ENCODE results near the gene SYT1. TPM values are rescaled to one million over a fixed set of nuclear protein-coding genes. Genes with fewer than 3 reads are reported as not detected.

The SYT1 gene
- total RNA-seq, 6 donors from 2014 or later: 0.52 to 0.67 (median 0.59) TPM; not detected in 3

DNA sequence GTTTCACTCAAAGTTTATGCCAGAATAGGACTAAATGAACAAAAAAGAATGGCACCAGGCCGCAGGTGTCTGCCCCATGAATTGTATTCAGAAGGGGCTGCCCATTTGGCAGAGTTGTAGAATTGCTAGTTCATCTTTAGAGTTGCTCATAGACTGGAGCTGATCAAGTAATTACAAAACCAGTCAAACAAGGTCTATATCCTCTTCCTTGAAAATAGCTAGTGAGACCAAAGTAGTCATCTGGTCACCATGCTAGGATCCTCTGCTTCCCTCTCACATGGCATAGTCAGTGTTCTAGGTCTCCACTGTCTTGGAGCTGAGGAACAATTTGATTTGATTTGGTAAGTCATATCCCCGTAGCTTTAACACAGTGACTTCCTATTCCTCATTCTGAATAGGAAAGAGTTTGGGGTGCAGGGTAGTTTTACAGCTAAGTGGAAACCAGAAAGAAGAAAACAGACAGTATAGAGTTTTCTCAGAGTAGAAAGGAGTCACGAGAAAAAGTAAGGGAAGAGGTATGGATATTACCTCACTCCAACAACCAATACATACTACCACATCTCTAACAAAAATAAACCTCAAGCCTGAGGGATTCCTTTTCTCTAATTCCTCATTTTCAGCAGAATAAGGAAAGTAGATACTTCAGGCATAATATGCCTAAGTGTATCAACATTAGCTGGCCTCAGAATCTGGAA lies 574.1 kb downstream of the SYT1 start:
- H3K27ac ChIP-seq: no peak overlapping the region
- TF ChIP-seq CTCF (IDR thresholded peaks at IDR 0.05) (no peak), EP300 (IDR thresholded peaks at IDR 0.05) (no peak), POLR2AphosphoS5 (IDR thresholded peaks at IDR 0.05) (no peak), POLR2A (IDR thresholded peaks at IDR 0.05) (no peak)
- H3K4me3 ChIP-seq: no peak overlapping the region
- H3K36me3 ChIP-seq: no peaks in the 10 kb centered on the region
- H3K27me3 ChIP-seq: no peaks in the 10 kb centered on the region
- no peaks in the 10 kb centered on the region for H3K9me3 ChIP-seq
- DNase-seq (no peak), ATAC-seq (ENCODE audit: low FRiP score in 2 of 2) (no peak)
- H3K4me1 ChIP-seq: no peaks in the 10 kb centered on the region
- 86 to 87% methylated on average over 3 of the region's 3 CpGs for WGBS, 2 donors

GRCh38 chr12:79439175-79439825 lies 574.7 kb downstream of the SYT1 start:
- Histone ChIP-seq H3K27me3 (no peaks in the 10 kb centered on the region), H3K27ac (no peak overlapping the region), H3K4me1 (no peaks in the 10 kb centered on the region), H3K36me3 (no peaks in the 10 kb centered on the region), H3K9me3 (no peaks in the 10 kb centered on the region), H3K4me3 (no peak overlapping the region)
- 85 to 88% methylated on average over 3 of the region's 3 CpGs for WGBS, 2 donors
- TF ChIP-seq POLR2AphosphoS5 (IDR thresholded peaks at IDR 0.05) (no peak), CTCF (IDR thresholded peaks at IDR 0.05) (no peak), POLR2A (IDR thresholded peaks at IDR 0.05) (no peak), EP300 (IDR thresholded peaks at IDR 0.05) (no peak)
- DNase-seq (no peak), ATAC-seq (ENCODE audit: low FRiP score in 2 of 2) (no peak)

- 92 to 93% methylated on average over 4 of the region's 4 CpGs for WGBS, 2 donors
- TF ChIP-seq CTCF (IDR thresholded peaks at IDR 0.05) (no peak), EP300 (IDR thresholded peaks at IDR 0.05) (no peak), POLR2AphosphoS5 (IDR thresholded peaks at IDR 0.05) (no peak), POLR2A (IDR thresholded peaks at IDR 0.05) (no peak)
- H3K36me3 ChIP-seq: no peaks in the 10 kb centered on the region
- no peak for DNase-seq
- no peak overlapping the region for H3K4me3 ChIP-seq
- H3K9me3 ChIP-seq: no peaks in the 10 kb centered on the region
- no peak for ATAC-seq (ENCODE audit: low FRiP score in 2 of 2)
- H3K27ac ChIP-seq: no peak overlapping the region
- H3K27me3 ChIP-seq: no peaks in the 10 kb centered on the region
- no peaks in the 10 kb centered on the region for H3K4me1 ChIP-seq
These were observed 577.0 kb downstream of the SYT1 start for GRCh38 chr12:79441534-79441933.

DNA sequence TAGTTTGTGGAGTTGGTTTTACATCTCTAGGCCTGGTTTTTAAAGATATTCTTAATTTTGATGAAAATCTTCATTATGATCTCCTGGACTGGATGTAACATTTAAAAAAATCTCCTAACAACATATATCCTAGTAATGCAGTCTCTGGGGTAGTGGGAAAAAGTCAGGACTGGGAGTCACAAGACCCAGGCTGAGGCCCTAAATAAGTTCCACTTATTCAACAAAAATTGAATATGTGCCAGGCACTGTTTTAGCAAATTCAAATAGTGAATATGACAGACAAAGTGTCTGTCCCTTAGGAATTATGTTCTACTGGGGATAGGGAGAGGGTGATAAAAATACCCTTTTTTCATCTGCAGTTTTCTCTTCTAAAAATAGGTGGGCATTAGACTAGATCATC lies 577.8 kb downstream of the SYT1 start:
- no peaks in the 10 kb centered on the region for H3K36me3 ChIP-seq
- H3K4me1 ChIP-seq: no peaks in the 10 kb centered on the region
- no peaks in the 10 kb centered on the region for H3K9me3 ChIP-seq
- H3K4me3 ChIP-seq: no peak overlapping the region
- ATAC-seq (ENCODE audit: low FRiP score in 2 of 2) (no peak), DNase-seq (no peak)
- no peak for TF ChIP-seq POLR2A (IDR thresholded peaks at IDR 0.05)
- TF ChIP-seq CTCF (IDR thresholded peaks at IDR 0.05): no peak
- TF ChIP-seq EP300 (IDR thresholded peaks at IDR 0.05): no peak
- TF ChIP-seq POLR2AphosphoS5 (IDR thresholded peaks at IDR 0.05): no peak
- H3K27ac ChIP-seq: no peak overlapping the region
- no peaks in the 10 kb centered on the region for H3K27me3 ChIP-seq

DNA sequence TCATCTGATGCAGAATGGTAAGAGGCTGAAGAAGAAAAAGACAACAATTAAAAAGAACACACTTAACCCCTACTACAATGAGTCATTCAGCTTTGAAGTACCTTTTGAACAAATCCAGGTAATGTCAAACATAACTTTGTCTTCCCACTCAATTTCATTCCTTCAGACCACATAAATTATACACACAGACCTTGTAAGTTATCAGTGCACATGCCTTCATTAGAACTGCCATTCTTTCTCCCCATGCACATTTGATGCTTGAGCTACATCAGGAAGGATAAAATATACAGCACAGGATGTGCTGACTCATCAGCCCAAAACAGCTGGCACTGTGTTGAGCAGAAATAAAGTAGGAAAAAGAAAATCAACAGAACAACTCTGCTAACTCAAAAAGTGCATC lies 579.5 kb downstream of the SYT1 start:
- H3K4me1 ChIP-seq: no peaks in the 10 kb centered on the region
- no peaks in the 10 kb centered on the region for H3K9me3 ChIP-seq
- ATAC-seq (ENCODE audit: low FRiP score in 2 of 2): no peak
- H3K36me3 ChIP-seq: no peaks in the 10 kb centered on the region
- TF ChIP-seq POLR2A (IDR thresholded peaks at IDR 0.05) (no peak), CTCF (IDR thresholded peaks at IDR 0.05) (no peak), EP300 (IDR thresholded peaks at IDR 0.05) (no peak), POLR2AphosphoS5 (IDR thresholded peaks at IDR 0.05) (no peak)
- no peaks in the 10 kb centered on the region for H3K27me3 ChIP-seq
- H3K27ac ChIP-seq: no peak overlapping the region
- H3K4me3 ChIP-seq: no peak overlapping the region
- no peak for DNase-seq

Data from upper lobe of left lung (tissue), 6 donors.